Smooth muscle cell (in vitro differentiated cells): ENCODE data around the gene ADAMTS12. TPM values are rescaled to one million over a fixed set of nuclear protein-coding genes. Genes with fewer than 3 reads are reported as not detected.
A peak's percentile ranks its signal among the peaks of the same experiment; 100 is the strongest.

ENCODE experiments used
- DNase-seq: peaks from one replicate; lab custom pipeline; 2025; ENCODE audit not compliant: unreplicated experiment; lab: John Stamatoyannopoulos, UW
- H2AFZ ChIP-seq: fragments of 200-600 bp; sonication (generic); 2 replicates; pipeline ENCODE4 v1.6.0; 2016; ENCODE audit warnings: antibody characterized with exemption, low read depth, mild to moderate bottlenecking
- H3F3A ChIP-seq: fragments of 200-600 bp; sonication (generic); 2 replicates; pipeline ENCODE4 v1.6.0; 2017; ENCODE audit warnings: antibody characterized with exemption, low read depth
- H3K27ac ChIP-seq: fragments of 200-600 bp; sonication (generic); 2 replicates; pipeline ENCODE4 v1.5.1; 2016; ENCODE audit warnings: low read depth, mild to moderate bottlenecking
- H3K27me3 ChIP-seq: fragments of 200-600 bp; sonication (generic); 2 replicates; pipeline ENCODE4 v1.6.1; 2016; ENCODE audit warnings: low read depth, mild to moderate bottlenecking
- H3K36me3 ChIP-seq: fragments of 200-600 bp; sonication (generic); 2 replicates; pipeline ENCODE4 v1.5.1; 2016; ENCODE audit warnings: low read depth
- H3K4me1 ChIP-seq: fragments of 200-600 bp; sonication (generic); 2 replicates; pipeline ENCODE4 v1.5.1; 2016; ENCODE audit warnings: low read depth
- H3K4me2 ChIP-seq: fragments of 200-600 bp; sonication (generic); 2 replicates; pipeline ENCODE4 v1.6.0; 2016; ENCODE audit warnings: mild to moderate bottlenecking
- H3K4me3 ChIP-seq: fragments of 200-600 bp; sonication (generic); 2 replicates; pipeline ENCODE4 v1.5.1; 2016; ENCODE audit warnings: mild to moderate bottlenecking
- H3K79me2 ChIP-seq: fragments of 200-600 bp; sonication (generic); 2 replicates; pipeline ENCODE4 v1.6.0; 2016; ENCODE audit warnings: low read depth, mild to moderate bottlenecking
- H3K9ac ChIP-seq: fragments of 200-600 bp; sonication (generic); 2 replicates; pipeline ENCODE4 v1.6.0; 2016; ENCODE audit warnings: low read depth
- H3K9me3 ChIP-seq: fragments of 200-600 bp; sonication (generic); replicated peaks from 2 replicates; pipeline ENCODE4 v1.5.1; 2016; ENCODE audit warnings: low read depth
- H4K20me1 ChIP-seq: fragments of 200-600 bp; sonication (generic); 2 replicates; pipeline ENCODE4 v1.6.0; 2016; ENCODE audit warnings: low read depth
- CTCF ChIP-seq: fragments of 200-600 bp; sonication (generic); IDR thresholded peaks from 2 replicates; pipeline ENCODE4 v1.5.1; 2017; ENCODE audit warnings: borderline replicate concordance, mild to moderate bottlenecking, antibody characterized with exemption; ENCODE audit not compliant: insufficient read depth, poor library complexity, severe bottlenecking
- WGBS: methylation state at CpG from one replicate; pipeline ENCODE4 v1.1.7; 2016; ENCODE audit warnings: low lambda C conversion rate; 5-methylcytosine and 5-hydroxymethylcytosine counted together
- polyA plus RNA-seq: library from polyadenylated mRNA; unstranded; fragments of >200 nt; fragmentation: Nextera tagmentation; extraction: Ambion mirVana; gene quantifications from 2 replicates; pipeline ENCODE4 v1.2.1, GENCODE V29; 2016
- total RNA-seq: library from RNA; depleted of rRNA; stranded (reverse); fragments of >200 nt; gene quantifications from 2 replicates; pipeline ENCODE4 v1.2.3, GENCODE V29; 2014

The ADAMTS12 gene
- total and polyA plus RNA-seq, 2 experiments from 2014 or later: 34.3 to 84.9 TPM

GRCh38 chr5:33742181-33742580, 149.6 kb downstream of the ADAMTS12 start:
- Histone ChIP-seq H3K9me3 (no peaks in the 10 kb centered on the region), H3K79me2 (no peaks in the 10 kb centered on the region), H3K9ac (no peak overlapping the region), H3K36me3 (no peaks in the 10 kb centered on the region), H4K20me1 (peaks cover 14% of the 10 kb centered on the region), H2AFZ (no peak overlapping the region), H3K4me3 (no peak overlapping the region), H3K4me2 (no peak overlapping the region), H3F3A (no peaks in the 10 kb centered on the region), H3K27ac (no peak overlapping the region), H3K4me1 (no peaks in the 10 kb centered on the region), H3K27me3 (no peaks in the 10 kb centered on the region)
- no peak for DNase-seq
- 55% methylated on average over 2 of the region's 2 CpGs for WGBS
- TF ChIP-seq CTCF: no peak

GRCh38 chr5:33738967-33739366, 152.8 kb downstream of the ADAMTS12 start:
- Histone ChIP-seq H3K9me3 (no peaks in the 10 kb centered on the region), H2AFZ (no peak overlapping the region), H3K4me2 (no peak overlapping the region), H3F3A (no peaks in the 10 kb centered on the region), H3K27me3 (no peaks in the 10 kb centered on the region), H3K9ac (no peak overlapping the region), H3K4me3 (no peak overlapping the region), H3K4me1 (peaks cover 4% of the 10 kb centered on the region), H3K79me2 (no peaks in the 10 kb centered on the region), H3K36me3 (no peaks in the 10 kb centered on the region), H3K27ac (no peak overlapping the region), H4K20me1 (peaks cover 3% of the 10 kb centered on the region)
- no peak for DNase-seq
- WGBS: 92% methylated on average over 6 of the region's 6 CpGs
- no peak for TF ChIP-seq CTCF

- no peak overlapping the region for H3K4me2 ChIP-seq
- no peak for DNase-seq
- H3K4me1 ChIP-seq: peaks cover 5% of the 10 kb centered on the region
- no peak overlapping the region for H2AFZ ChIP-seq
- H3K79me2 ChIP-seq: no peaks in the 10 kb centered on the region
- no peak overlapping the region for H3K4me3 ChIP-seq
- WGBS: 91% methylated on average over 3 of the region's 3 CpGs
- no peaks in the 10 kb centered on the region for H3K36me3 ChIP-seq
- H3K27ac ChIP-seq: peak overlapping the region; percentile 8
- no peak for TF ChIP-seq CTCF
- no peaks in the 10 kb centered on the region for H3F3A ChIP-seq
- no peaks in the 10 kb centered on the region for H3K27me3 ChIP-seq
- no peaks in the 10 kb centered on the region for H3K9me3 ChIP-seq
- H3K9ac ChIP-seq: no peak overlapping the region
- H4K20me1 ChIP-seq: no peaks in the 10 kb centered on the region
These were observed 153.7 kb downstream of the ADAMTS12 start for GRCh38 chr5:33738097-33738496.

GRCh38 chr5:33737697-33738096, 154.1 kb downstream of the ADAMTS12 start:
- no peaks in the 10 kb centered on the region for H3F3A ChIP-seq
- no peak overlapping the region for H3K9ac ChIP-seq
- no peaks in the 10 kb centered on the region for H4K20me1 ChIP-seq
- no peaks in the 10 kb centered on the region for H3K79me2 ChIP-seq
- H3K9me3 ChIP-seq: no peaks in the 10 kb centered on the region
- no peak overlapping the region for H3K4me3 ChIP-seq
- WGBS: 98% methylated on average over 2 of the region's 2 CpGs
- H2AFZ ChIP-seq: no peak overlapping the region
- peaks cover 5% of the 10 kb centered on the region for H3K4me1 ChIP-seq
- TF ChIP-seq CTCF: no peak
- no peaks in the 10 kb centered on the region for H3K36me3 ChIP-seq
- DNase-seq: no peak
- no peaks in the 10 kb centered on the region for H3K27me3 ChIP-seq
- H3K4me2 ChIP-seq: no peak overlapping the region
- peak overlapping the region; percentile 8 for H3K27ac ChIP-seq
